ENCODE results near the gene PNRC1.

Gene PNRC1

DNA sequence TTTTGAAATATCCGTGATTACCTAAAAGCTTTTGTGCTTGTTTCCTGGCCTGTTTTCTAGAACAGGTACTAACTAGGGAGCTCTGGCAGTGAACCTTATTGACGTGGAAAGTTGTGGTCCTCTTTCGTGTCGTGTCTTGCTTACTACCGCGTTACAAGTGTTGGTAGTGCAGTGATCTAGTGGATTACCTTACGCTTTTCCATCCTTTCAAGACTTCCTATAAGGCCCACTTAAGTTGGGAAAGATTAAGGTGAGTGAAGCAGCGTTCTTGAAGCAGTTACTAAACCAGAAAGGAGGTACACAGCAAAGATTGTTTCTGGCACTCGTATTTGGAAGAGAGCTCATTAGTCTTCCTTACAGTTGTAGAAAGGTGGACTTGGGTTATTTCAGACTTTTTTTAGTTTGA lies 1.9 kb downstream of the PNRC1 start:
- TF ChIP-seq CTCF (IDR thresholded peaks at IDR 0.05; ENCODE audit: low read depth, low read length), result no peak
- DNase-seq, result no peak
- peaks cover 2% of the 10 kb centered on the region for H3K9me3 ChIP-seq (ENCODE audit: severe bottlenecking)
- peak overlapping the region; percentile 75 for H3K4me3 ChIP-seq (ENCODE audit: low read depth, low read length)
- no peaks in the 10 kb centered on the region for H3K27me3 ChIP-seq (ENCODE audit: insufficient read depth, low read depth, severe bottlenecking)
- H3K36me3 ChIP-seq, result peaks cover 27% of the 10 kb centered on the region
- H3K27ac ChIP-seq, result peak overlapping the region; percentile 98

GRCh38 chr6:89084542-89084941 lies 4.0 kb downstream of the PNRC1 start:
- Histone ChIP-seq H3K27ac (no peak overlapping the region), H3K4me3 (ENCODE audit: low read depth, low read length) (no peak overlapping the region)
- no peak for DNase-seq

GRCh38 chr6:89084954-89085353 lies 4.4 kb downstream of the PNRC1 start:
- Histone ChIP-seq H3K9me3 (ENCODE audit: severe bottlenecking) (no peaks in the 10 kb centered on the region), H3K36me3 (peaks cover 27% of the 10 kb centered on the region), H3K27ac (no peak overlapping the region), H3K4me3 (ENCODE audit: low read depth, low read length) (no peak overlapping the region), H3K27me3 (ENCODE audit: insufficient read depth, low read depth, severe bottlenecking) (no peaks in the 10 kb centered on the region)
- TF ChIP-seq CTCF (IDR thresholded peaks at IDR 0.05; ENCODE audit: low read depth, low read length), result no peak
- no peak for DNase-seq

More at GRCh38 chr6:89084542-89084941, 4.0 kb downstream of the PNRC1 start:
- Histone ChIP-seq H3K27me3 (ENCODE audit: insufficient read depth, low read depth, severe bottlenecking) (no peaks in the 10 kb centered on the region), H3K9me3 (ENCODE audit: severe bottlenecking) (no peaks in the 10 kb centered on the region), H3K36me3 (peaks cover 27% of the 10 kb centered on the region)
- no peak for TF ChIP-seq CTCF (IDR thresholded peaks at IDR 0.05; ENCODE audit: low read depth, low read length)

- TF ChIP-seq CTCF (IDR thresholded peaks at IDR 0.05; ENCODE audit: low read depth, low read length), result no peak
- Histone ChIP-seq H3K4me3 (ENCODE audit: low read depth, low read length) (no peak overlapping the region), H3K9me3 (ENCODE audit: severe bottlenecking) (no peaks in the 10 kb centered on the region), H3K36me3 (peaks cover 27% of the 10 kb centered on the region), H3K27me3 (ENCODE audit: insufficient read depth, low read depth, severe bottlenecking) (no peaks in the 10 kb centered on the region), H3K27ac (no peak overlapping the region)
- no peak for DNase-seq
These were observed 5.1 kb downstream of the PNRC1 start for GRCh38 chr6:89085409-89086205.

DNA sequence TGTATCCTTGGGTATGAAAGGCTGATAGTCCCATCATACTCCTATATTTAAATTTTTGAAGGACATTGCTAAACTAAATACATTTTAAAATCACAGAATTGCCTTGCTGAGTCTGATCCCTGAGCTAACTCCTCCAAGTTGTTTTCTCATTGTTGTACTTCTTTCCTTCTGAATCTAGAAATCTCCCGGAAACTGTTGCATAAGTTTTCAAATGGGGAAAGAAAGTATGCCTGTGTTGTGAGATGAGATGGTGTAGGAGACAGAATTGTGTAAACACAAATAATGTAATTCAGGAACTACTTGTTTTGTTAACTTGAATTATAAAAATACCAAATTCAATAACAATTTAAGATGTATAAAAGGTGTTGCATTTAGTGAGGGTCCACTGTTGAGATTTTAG lies 7.3 kb downstream of the PNRC1 start:
- no peak for DNase-seq
- TF ChIP-seq CTCF (IDR thresholded peaks at IDR 0.05; ENCODE audit: low read depth, low read length), result no peak
- H3K36me3 ChIP-seq, result peaks cover 22% of the 10 kb centered on the region
- H3K9me3 ChIP-seq (ENCODE audit: severe bottlenecking), result no peaks in the 10 kb centered on the region
- no peaks in the 10 kb centered on the region for H3K27me3 ChIP-seq (ENCODE audit: insufficient read depth, low read depth, severe bottlenecking)
- H3K27ac ChIP-seq, result no peak overlapping the region
- no peak overlapping the region for H3K4me3 ChIP-seq (ENCODE audit: low read depth, low read length)

DNA sequence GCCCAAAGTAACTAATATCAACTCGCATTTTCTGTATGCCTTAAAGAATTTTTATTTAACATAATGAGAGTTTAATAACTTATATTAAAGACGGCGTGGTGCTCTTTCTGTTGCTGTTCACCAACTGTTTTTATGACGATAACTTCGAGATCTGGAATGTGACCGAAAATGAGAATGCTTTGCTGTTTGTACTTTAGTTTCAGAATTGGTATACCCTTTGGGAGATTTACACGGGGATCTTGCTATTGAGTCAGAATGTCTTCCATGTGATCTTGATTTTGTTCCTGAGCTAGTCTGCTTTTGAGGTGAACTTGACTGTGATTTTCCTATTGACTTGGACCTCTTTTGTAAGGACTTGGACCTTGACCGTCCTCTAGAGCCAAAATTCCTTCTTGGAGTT lies 17.9 kb downstream of the PNRC1 start:
- TF ChIP-seq CTCF (IDR thresholded peaks at IDR 0.05; ENCODE audit: low read depth, low read length), result no peak
- H3K36me3 ChIP-seq, result peaks cover 14% of the 10 kb centered on the region
- no peak overlapping the region for H3K4me3 ChIP-seq (ENCODE audit: low read depth, low read length)
- H3K27ac ChIP-seq, result no peak overlapping the region
- H3K27me3 ChIP-seq (ENCODE audit: insufficient read depth, low read depth, severe bottlenecking), result no peaks in the 10 kb centered on the region
- DNase-seq, result no peak
- no peaks in the 10 kb centered on the region for H3K9me3 ChIP-seq (ENCODE audit: severe bottlenecking)

All from WERI-Rb-1 (cell line).